Temporal lobe (tissue), 1 donor: ENCODE measurements around the gene RAPH1. TPM values are rescaled to one million over a fixed set of nuclear protein-coding genes. Genes with fewer than 3 reads are reported as not detected.

Source experiments
- total RNA-seq: library from RNA; depleted of rRNA; stranded (reverse); fragments of >200 nt; gene quantifications from one replicate; pipeline ENCODE4 v1.2.3, GENCODE V29; 2014

The RAPH1 gene
- total RNA-seq, 1 donor from 2014 or later, result 51.6 TPM

Other genes with a start within 250 kb of the RAPH1 start
- gene ABI2, start 206.9 kb downstream of the RAPH1 start, total RNA-seq, result 164 TPM
- gene CD28, start 171.3 kb upstream of the RAPH1 start, total RNA-seq, result 0.25 TPM